ENCODE data around the gene ARHGAP35. TPM values are rescaled to one million over a fixed set of nuclear protein-coding genes. Genes with fewer than 3 reads are reported as not detected.

ARHGAP35 gene
- total RNA-seq, 1 donor from 2014 or later = 127 TPM

GRCh38 chr19:46898731-46899130 lies 37.9 kb downstream of the ARHGAP35 start:
- Mint-ChIP-seq H3K36me3 (ENCODE audit: unreplicated experiment) (no peaks in the 10 kb centered on the region), H3K27ac (ENCODE audit: unreplicated experiment) (peak overlapping the region; percentile 33), H3K9me3 (ENCODE audit: unreplicated experiment) (peaks cover 4% of the 10 kb centered on the region), H3K4me1 (ENCODE audit: low read depth, unreplicated experiment) (peaks cover 33% of the 10 kb centered on the region), H3K4me3 (ENCODE audit: unreplicated experiment) (peak overlapping the region; percentile 7), H3K27me3 (ENCODE audit: unreplicated experiment) (no peaks in the 10 kb centered on the region)
- TF ChIP-seq CTCF (IDR thresholded peaks at IDR 0.05; ENCODE audit: partially characterized antibody, unreplicated experiment) = no peak
- no peak for DNase-seq

- Mint-ChIP-seq H3K27me3 (ENCODE audit: unreplicated experiment) (peaks cover 2% of the 10 kb centered on the region), H3K36me3 (ENCODE audit: unreplicated experiment) (no peaks in the 10 kb centered on the region), H3K9me3 (ENCODE audit: unreplicated experiment) (no peaks in the 10 kb centered on the region), H3K4me1 (ENCODE audit: low read depth, unreplicated experiment) (peaks cover 42% of the 10 kb centered on the region), H3K27ac (ENCODE audit: unreplicated experiment) (no peak overlapping the region), H3K4me3 (ENCODE audit: unreplicated experiment) (no peak overlapping the region)
- no peak for DNase-seq
- no peak for TF ChIP-seq CTCF (IDR thresholded peaks at IDR 0.05; ENCODE audit: partially characterized antibody, unreplicated experiment)
Observed at GRCh38 chr19:46900341-46900740, 39.5 kb downstream of the ARHGAP35 start.

- Mint-ChIP-seq H3K27me3 (ENCODE audit: unreplicated experiment) (peaks cover 2% of the 10 kb centered on the region), H3K36me3 (ENCODE audit: unreplicated experiment) (no peaks in the 10 kb centered on the region), H3K9me3 (ENCODE audit: unreplicated experiment) (peaks cover 3% of the 10 kb centered on the region), H3K4me1 (ENCODE audit: low read depth, unreplicated experiment) (peaks cover 40% of the 10 kb centered on the region), H3K4me3 (ENCODE audit: unreplicated experiment) (peak overlapping the region; percentile 54), H3K27ac (ENCODE audit: unreplicated experiment) (no peak overlapping the region)
- no peak for DNase-seq
- TF ChIP-seq CTCF (IDR thresholded peaks at IDR 0.05; ENCODE audit: partially characterized antibody, unreplicated experiment) = no peak
Observed at GRCh38 chr19:46901701-46902401, 41.1 kb downstream of the ARHGAP35 start.

GRCh38 chr19:46902402-46902766 lies 41.6 kb downstream of the ARHGAP35 start:
- TF ChIP-seq CTCF (IDR thresholded peaks at IDR 0.05; ENCODE audit: partially characterized antibody, unreplicated experiment) = no peak
- DNase-seq = peak; percentile 31
- H3K36me3 Mint-ChIP-seq (ENCODE audit: unreplicated experiment) = no peaks in the 10 kb centered on the region
- H3K27ac Mint-ChIP-seq (ENCODE audit: unreplicated experiment) = no peak overlapping the region
- peaks cover 2% of the 10 kb centered on the region for H3K27me3 Mint-ChIP-seq (ENCODE audit: unreplicated experiment)
- H3K4me3 Mint-ChIP-seq (ENCODE audit: unreplicated experiment) = no peak overlapping the region
- H3K9me3 Mint-ChIP-seq (ENCODE audit: unreplicated experiment) = peaks cover 3% of the 10 kb centered on the region
- peaks cover 40% of the 10 kb centered on the region for H3K4me1 Mint-ChIP-seq (ENCODE audit: low read depth, unreplicated experiment)

- Mint-ChIP-seq H3K4me1 (ENCODE audit: low read depth, unreplicated experiment) (peaks cover 44% of the 10 kb centered on the region), H3K27ac (ENCODE audit: unreplicated experiment) (peak overlapping the region; percentile 11), H3K27me3 (ENCODE audit: unreplicated experiment) (peaks cover 2% of the 10 kb centered on the region), H3K4me3 (ENCODE audit: unreplicated experiment) (no peak overlapping the region), H3K9me3 (ENCODE audit: unreplicated experiment) (peaks cover 3% of the 10 kb centered on the region), H3K36me3 (ENCODE audit: unreplicated experiment) (no peaks in the 10 kb centered on the region)
- TF ChIP-seq CTCF (IDR thresholded peaks at IDR 0.05; ENCODE audit: partially characterized antibody, unreplicated experiment) = no peak
- no peak for DNase-seq
Observed at GRCh38 chr19:46903458-46903857, 42.7 kb downstream of the ARHGAP35 start.
